GM12878 (cell line): ENCODE data around the gene GTF3C1. TPM values are rescaled to one million over a fixed set of nuclear protein-coding genes. Genes with fewer than 3 reads are reported as not detected.

Source experiments
- ASH2L ChIP-seq: fragments of 300-600, 200-600 bp; sonication (generic); IDR thresholded peaks from 2 replicates; pipeline ENCODE4 v1.6.1; 2017; ENCODE audit warnings: low read depth, mild to moderate bottlenecking, borderline replicate concordance
- ATF3 ChIP-seq: IDR thresholded peaks from 2 replicates; pipeline ENCODE4 v1.6.1; 2011; ENCODE audit warnings: low read depth, mild to moderate bottlenecking, low read length, moderate library complexity, borderline replicate concordance; ENCODE audit errors: extremely low read depth
- CTCF ChIP-seq, 3 experiments: IDR thresholded peaks in 2 of 3; conservative IDR thresholded peaks in 1 of 3; 2 replicates each; pipeline ENCODE4 v1.5.1; 2011; ENCODE audit warnings: low read depth in 3 of 3, low read length in 3 of 3, mild to moderate bottlenecking in 3 of 3, control low read depth in 2 of 3, moderate library complexity in 2 of 3, inconsistent platforms in 1 of 3, mixed read lengths in 1 of 3; ENCODE audit not compliant: control insufficient read depth in 2 of 3, insufficient read depth in 1 of 3; ENCODE audit errors: extremely low read depth in 1 of 3
- E2F4 ChIP-seq: IDR thresholded peaks from 2 replicates; pipeline ENCODE4 v1.6.1; 2012; ENCODE audit warnings: low read depth, low read length, improper control_type of control experiment
- HDAC6 ChIP-seq: fragments of 200-600 bp; sonication (generic); IDR thresholded peaks from one replicate; pipeline ENCODE4 v1.8.0; 2017; ENCODE audit warnings: antibody characterized with exemption; ENCODE audit not compliant: unreplicated experiment
- MYC ChIP-seq: IDR thresholded peaks from 2 replicates; pipeline ENCODE4 v1.6.1; 2011; ENCODE audit warnings: mild to moderate bottlenecking, low read length, moderate library complexity, inconsistent platforms; ENCODE audit not compliant: insufficient read depth, insufficient replicate concordance, insufficient read length, severe bottlenecking
- NFXL1 ChIP-seq: fragments of 450-650 bp; IDR thresholded peaks from 2 replicates; pipeline ENCODE4 v1.6.1; 2017; ENCODE audit warnings: antibody characterized with exemption, mild to moderate bottlenecking, borderline replicate concordance
- NFYB ChIP-seq: IDR thresholded peaks from 2 replicates; pipeline ENCODE4 v1.6.1; 2011; ENCODE audit warnings: low read depth, mild to moderate bottlenecking, low read length, improper control_type of control experiment, moderate library complexity; ENCODE audit not compliant: insufficient read depth
- NR2C1 ChIP-seq: fragments of 450-650 bp; IDR thresholded peaks from 2 replicates; pipeline ENCODE4 v1.6.1; 2017; ENCODE audit warnings: antibody characterized with exemption, mild to moderate bottlenecking, moderate library complexity
- PAX8 ChIP-seq: fragments of 450-650 bp; IDR thresholded peaks from 2 replicates; pipeline ENCODE4 v1.6.1; 2017; ENCODE audit warnings: mild to moderate bottlenecking, moderate library complexity
- PML ChIP-seq: IDR thresholded peaks from 2 replicates; pipeline ENCODE4 v1.6.1; 2012; ENCODE audit warnings: low read length, inconsistent platforms
- POLR2AphosphoS2 ChIP-seq: IDR thresholded peaks from 2 replicates; pipeline ENCODE4 v1.6.1; 2011; ENCODE audit warnings: low read depth, mild to moderate bottlenecking, low read length, improper control_type of control experiment, moderate library complexity
- PRDM15 ChIP-seq: fragments of 450-650 bp; formaldehyde crosslinking; IDR thresholded peaks from 2 replicates; pipeline ENCODE4 v1.4.0; 2020; ENCODE audit warnings: mild to moderate bottlenecking, moderate library complexity
- RAD51 ChIP-seq: fragments of 450-650 bp; IDR thresholded peaks from 2 replicates; pipeline ENCODE4 v1.6.1; 2016; ENCODE audit warnings: moderate library complexity, mild to moderate bottlenecking, inconsistent platforms
- RELB ChIP-seq: fragments of 450-650 bp; IDR thresholded peaks from 2 replicates; pipeline ENCODE4 v1.6.1; 2017; ENCODE audit warnings: low read depth, mild to moderate bottlenecking, moderate library complexity
- SIX5 ChIP-seq: IDR thresholded peaks from 2 replicates; pipeline ENCODE4 v1.6.1; 2011; ENCODE audit warnings: mild to moderate bottlenecking, low read depth, low read length, moderate library complexity; ENCODE audit not compliant: severe bottlenecking
- STAT3 ChIP-seq: IDR thresholded peaks from 2 replicates; pipeline ENCODE4 v1.6.1; 2011; ENCODE audit warnings: low read depth, low read length, improper control_type of control experiment
- TCF7 ChIP-seq: IDR thresholded peaks from 2 replicates; pipeline ENCODE4 v1.6.1; 2014; ENCODE audit warnings: antibody characterized with exemption, borderline replicate concordance
- ZNF207 ChIP-seq: fragments of 450-650 bp; IDR thresholded peaks from 2 replicates; pipeline ENCODE4 v1.6.1; 2014; ENCODE audit warnings: antibody characterized with exemption, mild to moderate bottlenecking, borderline replicate concordance
- ZNF274 ChIP-seq: IDR thresholded peaks from one replicate; pipeline ENCODE4 v1.8.0; 2011; ENCODE audit not compliant: insufficient read length, insufficient read depth
- polyA plus RNA-seq, 11 experiments: library from polyadenylated mRNA; depleted of rRNA in 4 of 11; unstranded in 6 of 11; stranded (reverse) in 5 of 11; fragments of >200 nt; fragmentation: Nextera tagmentation in 4 of 11; fragmentation: Illumina TruSeq in 1 of 11; extraction: Ambion mirVana in 4 of 11; extraction: Trizol in 1 of 11; gene quantifications; 1 replicate in 1 of 11; 2 replicates in 10 of 11; pipeline versions ENCODE4 v1.2.1 to v1.2.3, GENCODE V29; 2011 to 2016; ENCODE audit warnings: inconsistent platforms in 2 of 11, missing spikeins in 2 of 11, low read depth in 1 of 11
- total RNA-seq, 4 experiments: library from RNA; depleted of rRNA in 3 of 4; stranded (reverse); fragments of >200 nt in 3 of 4; fragmentation: Illumina TruSeq in 1 of 4; extraction: Trizol in 1 of 4; gene quantifications; 2 replicates each; pipeline versions ENCODE4 v1.2.1 to v1.2.3, GENCODE V29; 2013 to 2021

GTF3C1 gene
- total and polyA plus RNA-seq, 10 of the 15 experiments (the other 5 are each of a cell fraction or from before 2014, with no cell fraction given) = 0.98 to 60.9 (median 34.3) TPM

- no peak for TF ChIP-seq STAT3
- no peak for TF ChIP-seq ASH2L
- no peak for TF ChIP-seq PAX8
- no peak for TF ChIP-seq NFXL1
- TF ChIP-seq RAD51 = no peak
- peak; percentile 61; the same call in 1 of the 2 replicates for TF ChIP-seq NFYB
- no peak for TF ChIP-seq RELB
- no peak for TF ChIP-seq ZNF207
- TF ChIP-seq PML = no peak
- no peak for TF ChIP-seq PRDM15 (CRISPR knock-in tag)
- peak; percentile 65; the same call in 1 of the 2 replicates for TF ChIP-seq POLR2AphosphoS2
- TF ChIP-seq SIX5 = no peak
- TF ChIP-seq TCF7 = no peak
- no peak for TF ChIP-seq ATF3
- TF ChIP-seq NR2C1 = peak; percentile 55
- no peak for TF ChIP-seq ZNF274
- no peak for TF ChIP-seq HDAC6
- TF ChIP-seq MYC = no peak
- no peak for TF ChIP-seq CTCF (IDR thresholded peaks at IDR 0.05 in 2 of 3, conservative IDR thresholded peaks at IDR 0.05 in 1 of 3; ENCODE audit: control insufficient read depth in 2 of 3, extremely low read depth in 1 of 3, insufficient read depth in 1 of 3, low read depth in 3 of 3, low read length in 3 of 3)
- no peak for TF ChIP-seq E2F4
Observed at GRCh38 chr16:27549746-27550581, at the start of gene GTF3C1, which contains the start of gene KATNIP (continued).
